Vagina (tissue), 2 donors: ENCODE data around the gene ITGAL.

Experiments
- POLR2AphosphoS5 ChIP-seq, 2 donors: sonication (generic); formaldehyde crosslinking; IDR thresholded peaks; one replicate each; pipeline ENCODE4 v1.9.0; 2017; ENCODE audit warnings: antibody characterized with exemption in 2 of 2, mild to moderate bottlenecking in 2 of 2, low read depth in 1 of 2; ENCODE audit not compliant: insufficient read depth in 1 of 2
- TF ChIP-seq, protein P1 (sequence below), 3 experiments: fragments of 450-650 bp in 2 of 3; fragments of 200-600 bp in 1 of 3; sonication (generic) in 1 of 3; IDR thresholded peaks; one replicate each; pipeline ENCODE4 v1.5.1; 2017 to 2019; ENCODE audit warnings: antibody characterized with exemption in 3 of 3, mild to moderate bottlenecking in 2 of 3, moderate library complexity in 2 of 3

GRCh38 chr16:30528799-30529457 lies 56.4 kb downstream of the ITGAL start:
- TF ChIP-seq POLR2AphosphoS5 (IDR thresholded peaks at IDR 0.05; ENCODE audit: insufficient read depth in 1 of 2, low read depth in 1 of 2), result no peak
- TF ChIP-seq, protein P1, sequence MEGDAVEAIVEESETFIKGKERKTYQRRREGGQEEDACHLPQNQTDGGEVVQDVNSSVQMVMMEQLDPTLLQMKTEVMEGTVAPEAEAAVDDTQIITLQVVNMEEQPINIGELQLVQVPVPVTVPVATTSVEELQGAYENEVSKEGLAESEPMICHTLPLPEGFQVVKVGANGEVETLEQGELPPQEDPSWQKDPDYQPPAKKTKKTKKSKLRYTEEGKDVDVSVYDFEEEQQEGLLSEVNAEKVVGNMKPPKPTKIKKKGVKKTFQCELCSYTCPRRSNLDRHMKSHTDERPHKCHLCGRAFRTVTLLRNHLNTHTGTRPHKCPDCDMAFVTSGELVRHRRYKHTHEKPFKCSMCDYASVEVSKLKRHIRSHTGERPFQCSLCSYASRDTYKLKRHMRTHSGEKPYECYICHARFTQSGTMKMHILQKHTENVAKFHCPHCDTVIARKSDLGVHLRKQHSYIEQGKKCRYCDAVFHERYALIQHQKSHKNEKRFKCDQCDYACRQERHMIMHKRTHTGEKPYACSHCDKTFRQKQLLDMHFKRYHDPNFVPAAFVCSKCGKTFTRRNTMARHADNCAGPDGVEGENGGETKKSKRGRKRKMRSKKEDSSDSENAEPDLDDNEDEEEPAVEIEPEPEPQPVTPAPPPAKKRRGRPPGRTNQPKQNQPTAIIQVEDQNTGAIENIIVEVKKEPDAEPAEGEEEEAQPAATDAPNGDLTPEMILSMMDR (IDR thresholded peaks at IDR 0.05), result no peak
